B cell (primary cell): ENCODE results near the gene TNRC6C. TPM values are rescaled to one million over a fixed set of nuclear protein-coding genes. Genes with fewer than 3 reads are reported as not detected.

ENCODE experiments used
- ATAC-seq: fragments of 200-7000 bp; cut with Tn5 transposase; one replicate; pipeline ENCODE4 v1.10.0; 2021; ENCODE audit warnings: low read depth, mild to moderate bottlenecking, moderate number of reproducible peaks, moderate library complexity
- CTCF ChIA-PET: fragments of 350-600 bp; sonication (Branson Sonifier 250); formaldehyde crosslinking; loops from one replicate; lab custom pipeline; 2021; ENCODE audit warnings: antibody characterized with exemption, inconsistent platforms; lab: Charles Lee
- POLR2A ChIA-PET: fragments of 350-600 bp; sonication (Branson Sonifier 250); formaldehyde crosslinking; loops from one replicate; lab custom pipeline; 2021; ENCODE audit warnings: antibody characterized with exemption; lab: Charles Lee
- DNase-seq: peaks from one replicate; pipeline ENCODE4 v3.0.0; 2013
- H2AFZ ChIP-seq: 2 replicates; pipeline ENCODE4 v1.6.1; 2012; ENCODE audit warnings: mild to moderate bottlenecking, low read depth, low read length; ENCODE audit not compliant: insufficient read depth, poor library complexity, severe bottlenecking
- H3K27ac ChIP-seq, 2 donors: 1 replicate in 1 of 2; 2 replicates in 1 of 2; pipeline ENCODE4 v1.5.1; 2012 to 2013; ENCODE audit warnings: low read length in 2 of 2, mild to moderate bottlenecking in 2 of 2, moderate library complexity in 1 of 2
- H3K27me3 ChIP-seq, 4 experiments: fragments of 200-600 bp in 1 of 4; sonication (generic) in 1 of 4; replicated peaks in 1 of 4; 1 replicate in 2 of 4; 2 replicates in 2 of 4; pipeline versions ENCODE4 v1.6.1 to v1.7.0; 2013 to 2016; ENCODE audit warnings: low read length in 3 of 4, mild to moderate bottlenecking in 2 of 4, mixed read lengths in 1 of 4, moderate library complexity in 1 of 4; ENCODE audit not compliant: insufficient read depth in 4 of 4, control insufficient read depth in 3 of 4; ENCODE audit errors: control extremely low read depth in 1 of 4
- H3K36me3 ChIP-seq, 2 experiments: replicated peaks in 1 of 2; 1 replicate in 1 of 2; 2 replicates in 1 of 2; pipeline versions ENCODE4 v1.6.1 to v1.7.1; 2013; ENCODE audit warnings: low read length in 1 of 2; ENCODE audit not compliant: insufficient read depth in 2 of 2, control insufficient read depth in 1 of 2; ENCODE audit errors: control extremely low read depth in 1 of 2, extremely low read depth in 1 of 2
- H3K4me1 ChIP-seq, 2 donors: fragments of 200-600 bp in 1 of 2; sonication (generic) in 1 of 2; 1 replicate in 1 of 2; 2 replicates in 1 of 2; pipeline versions ENCODE4 v1.5.1 to v1.6.1; 2013 to 2017; ENCODE audit warnings: low read length in 2 of 2; ENCODE audit not compliant: control insufficient read depth in 2 of 2, insufficient read depth in 2 of 2
- H3K4me2 ChIP-seq: replicated peaks from 2 replicates; pipeline ENCODE3; 2012; ENCODE audit warnings: mild to moderate bottlenecking, low read depth, low read length; ENCODE audit not compliant: poor library complexity, severe bottlenecking
- H3K4me3 ChIP-seq, 5 experiments: fragments of 200-600 bp in 1 of 5; sonication (generic) in 1 of 5; 1 replicate in 3 of 5; 2 replicates in 2 of 5; pipeline versions ENCODE4 v1.5.1 to v1.7.0; 2011 to 2016; ENCODE audit warnings: low read length in 4 of 5, mild to moderate bottlenecking in 4 of 5, low read depth in 2 of 5, control low read depth in 1 of 5, moderate library complexity in 1 of 5; ENCODE audit not compliant: insufficient read depth in 1 of 5; ENCODE audit errors: control extremely low read depth in 1 of 5, extremely low read depth in 1 of 5
- H3K79me2 ChIP-seq: fragments of 200-600 bp; sonication (generic); one replicate; pipeline ENCODE4 v1.6.0; 2016; ENCODE audit warnings: low read length; ENCODE audit not compliant: control insufficient read depth, insufficient read depth
- H3K9ac ChIP-seq: fragments of 200-600 bp; sonication (generic); 2 replicates; pipeline ENCODE4 v1.6.1; 2017; ENCODE audit warnings: mild to moderate bottlenecking, low read length, moderate library complexity
- H3K9me3 ChIP-seq, 3 donors: one replicate each; pipeline versions ENCODE4 v1.6.1 to v1.7.1; 2013; ENCODE audit warnings: low read length in 2 of 3; ENCODE audit not compliant: control insufficient read depth in 2 of 3, insufficient read depth in 1 of 3; ENCODE audit errors: control extremely low read depth in 1 of 3
- H4K20me1 ChIP-seq: 2 replicates; pipeline ENCODE4 v1.6.0; 2012; ENCODE audit warnings: mild to moderate bottlenecking, low read length; ENCODE audit not compliant: insufficient read depth, control insufficient read depth, poor library complexity, severe bottlenecking
- H3K27ac Mint-ChIP-seq: one replicate; pipeline ENCODE4 v1.8.0; 2021; ENCODE audit warnings: mixed read lengths
- H3K27me3 Mint-ChIP-seq: one replicate; pipeline ENCODE4 v1.8.0; 2021; ENCODE audit warnings: mixed read lengths
- H3K4me1 Mint-ChIP-seq: one replicate; pipeline ENCODE4 v1.8.0; 2021; ENCODE audit warnings: mixed read lengths
- H3K4me3 Mint-ChIP-seq: one replicate; pipeline ENCODE4 v1.8.0; 2021; ENCODE audit warnings: mixed read lengths
- H3K9me3 Mint-ChIP-seq: one replicate; pipeline ENCODE4 v1.8.0; 2022; ENCODE audit warnings: mixed read lengths; ENCODE audit not compliant: insufficient read depth
- CTCF ChIP-seq: fragments of 200-600 bp; IDR thresholded peaks from one replicate; pipeline ENCODE4 v1.8.0; 2022; ENCODE audit warnings: antibody characterized with exemption, mild to moderate bottlenecking
- EZH2 ChIP-seq: IDR thresholded peaks from 2 replicates; pipeline ENCODE4 v1.6.1; 2012; ENCODE audit warnings: borderline replicate concordance, low read depth, mild to moderate bottlenecking, moderate library complexity, low read length; ENCODE audit not compliant: insufficient read depth, poor library complexity, severe bottlenecking
- WGBS: methylation state at CpG from one replicate; pipeline ENCODE4 v1.1.5; 2013; ENCODE audit warnings: missing lambda C conversion rate; ENCODE audit not compliant: insufficient coverage; 5-methylcytosine and 5-hydroxymethylcytosine counted together
- intact Hi-C: fragments of 100-400 bp; cut with micrococcal nuclease; formaldehyde crosslinking; loops from one replicate; pipeline ENCODE4 v1.10.0; 2022
- polyA plus RNA-seq: library from polyadenylated mRNA; depleted of rRNA; stranded (reverse); fragments of >200 nt; gene quantifications from 2 replicates; pipeline ENCODE4 v1.2.3, GENCODE V29; 2012
- total RNA-seq, 2 donors: library from RNA; stranded (reverse); fragments of 120-200 nt in 1 of 2; gene quantifications; 1 replicate in 1 of 2; 2 replicates in 1 of 2; pipeline versions ENCODE4 v1.2.3 to v1.2.4, GENCODE V29; 2013 to 2022

The TNRC6C gene
- total and polyA plus RNA-seq, 2 donors (not counting 1 experiment from before 2014, with no cell fraction given) = 3.9 to 63.8 TPM

DNA sequence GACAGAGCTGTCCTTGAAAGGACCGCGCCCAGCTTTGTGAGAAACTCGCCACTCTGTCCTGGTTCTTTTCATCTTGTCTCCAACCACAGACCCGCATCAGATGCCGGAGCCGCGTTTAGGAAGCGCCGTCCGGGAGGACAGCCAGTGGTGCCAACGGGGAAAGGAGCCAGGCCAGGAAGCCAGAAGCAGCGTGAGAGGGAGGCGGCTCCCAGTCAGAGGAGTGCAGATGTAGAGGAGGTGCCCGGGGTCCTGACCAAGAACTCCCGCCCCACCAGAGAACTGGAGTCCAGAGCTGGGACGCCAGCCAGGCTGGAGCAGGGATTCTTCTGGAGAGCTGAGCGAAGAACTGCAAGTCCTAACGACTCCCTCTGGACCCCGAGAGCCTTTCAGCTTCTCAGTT, 49.3 kb upstream of the TNRC6C start:
- ChIA-PET CTCF (no interaction called here), POLR2A (no interaction called here)
- 93% methylated on average over 19 of the region's 19 CpGs for WGBS
- Mint-ChIP-seq H3K27me3 (peaks cover 59% of the 10 kb centered on the region), H3K4me1 (peaks cover 2% of the 10 kb centered on the region), H3K27ac (no peak overlapping the region), H3K9me3 (no peaks in the 10 kb centered on the region), H3K4me3 (no peak overlapping the region)
- no peaks in the 10 kb centered on the region for H3K36me3 ChIP-seq
- H3K4me3 ChIP-seq = no peak overlapping the region
- H3K4me1 ChIP-seq = peaks cover 0 to under 1% of the 10 kb centered on the region in 2 donors
- peaks cover 0 to 45% (median 4%) of the 10 kb centered on the region in 4 experiments for H3K27me3 ChIP-seq
- H2AFZ ChIP-seq = no peak overlapping the region
- no peak overlapping the region for H3K27ac ChIP-seq
- intact Hi-C loops = no loop called here
- no peak overlapping the region for H3K9ac ChIP-seq
- DNase-seq = no peak
- peaks cover 0 to 10% (median 0%) of the 10 kb centered on the region in 3 donors for H3K9me3 ChIP-seq
- ATAC-seq = no peak
- no peak overlapping the region for H3K4me2 ChIP-seq
- no peaks in the 10 kb centered on the region for H4K20me1 ChIP-seq
- TF ChIP-seq CTCF (no peak), EZH2 (no peak)
- H3K79me2 ChIP-seq = no peaks in the 10 kb centered on the region

- H3K79me2 ChIP-seq = no peaks in the 10 kb centered on the region
- Mint-ChIP-seq H3K4me1 (peaks cover 6% of the 10 kb centered on the region), H3K27me3 (peaks cover 62% of the 10 kb centered on the region), H3K27ac (no peak overlapping the region), H3K4me3 (no peak overlapping the region), H3K9me3 (no peaks in the 10 kb centered on the region)
- no peak overlapping the region for H3K4me3 ChIP-seq
- H3K27me3 ChIP-seq = peaks cover 0 to 49% (median 9%) of the 10 kb centered on the region in 4 experiments
- intact Hi-C loops = no loop called here
- POLR2A ChIA-PET = no interaction called here
- TF ChIP-seq CTCF (no peak), EZH2 (no peak)
- no peaks in the 10 kb centered on the region for H4K20me1 ChIP-seq
- ATAC-seq (no peak), DNase-seq (no peak)
- H3K4me1 ChIP-seq = peaks cover 3% of the 10 kb centered on the region in 2 donors
- no peak overlapping the region for H3K27ac ChIP-seq
- no peak overlapping the region for H3K4me2 ChIP-seq
- no peak overlapping the region for H3K9ac ChIP-seq
- H3K9me3 ChIP-seq = peaks cover 0 to 10% (median 0%) of the 10 kb centered on the region in 3 donors
- no peaks in the 10 kb centered on the region for H3K36me3 ChIP-seq
- H2AFZ ChIP-seq = no peak overlapping the region
- CTCF ChIA-PET = no interaction called here
- 89% methylated on average over 6 of the region's 13 CpGs for WGBS
These were observed 48.7 kb upstream of the TNRC6C start for GRCh38 chr17:77909816-77910215.
